Stimulated activated CD8-positive, alpha-beta memory T cell treated with anti-CD3 and anti-CD28 coated beads, Interleukin-7, amount 100 ng/mL, for 24 hours (primary cell): ENCODE data around the gene BRAF.
"Not testable (repeated sequence)": the region's sequence is repeated elsewhere in the genome, so short reads cannot be mapped to it uniquely, and the experiment has no call there.

ENCODE experiments used
- DNase-seq: peaks from one replicate; pipeline ENCODE4 v3.0.0-alpha.2; 2020; ENCODE audit warnings: low read depth

BRAF gene

GRCh38 chr7:140767418-140767817 lies 157.3 kb downstream of the BRAF start:
- no peak for DNase-seq

GRCh38 chr7:140765441-140765840 lies 159.3 kb downstream of the BRAF start:
- not testable (repeated sequence) for DNase-seq

DNA sequence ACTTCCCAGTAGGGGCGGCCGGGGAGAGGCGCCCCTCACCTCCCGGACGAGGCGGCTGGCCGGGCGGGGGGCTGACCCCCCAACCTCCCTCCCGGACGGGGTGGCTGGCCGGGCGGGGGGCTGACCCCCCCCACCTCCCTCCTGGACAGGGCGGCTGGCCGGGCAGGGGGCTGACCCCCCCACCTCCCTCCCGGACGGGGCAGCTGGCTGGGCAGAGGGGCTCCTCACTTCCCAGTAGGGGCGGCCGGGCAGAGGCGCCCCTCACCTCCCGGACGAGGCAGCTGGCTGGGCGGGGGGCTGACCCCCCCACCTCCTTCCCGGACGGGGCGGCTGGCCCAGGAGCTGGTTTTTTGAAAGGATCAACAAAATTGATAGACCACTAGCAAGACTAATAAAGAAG lies 161.6 kb downstream of the BRAF start:
- DNase-seq = not testable (repeated sequence)

DNA sequence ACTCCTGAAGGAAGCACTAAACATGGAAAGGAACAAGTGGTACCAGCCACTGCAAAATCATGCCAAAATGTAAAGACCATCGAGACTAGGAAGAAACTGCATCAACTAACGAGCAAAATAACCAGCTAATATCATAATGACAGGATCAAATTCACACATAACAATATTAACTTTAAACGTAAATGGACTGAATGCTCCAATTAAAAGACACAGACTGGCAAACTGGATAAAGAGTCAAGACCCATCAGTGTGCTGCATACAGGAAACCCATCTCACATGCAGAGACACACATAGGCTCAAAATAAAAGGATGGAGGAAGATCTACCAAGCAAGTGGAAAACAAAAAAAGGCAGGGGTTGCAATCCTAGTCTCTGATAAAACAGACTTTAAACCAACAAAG lies 163.4 kb downstream of the BRAF start:
- not testable (repeated sequence) for DNase-seq

DNA sequence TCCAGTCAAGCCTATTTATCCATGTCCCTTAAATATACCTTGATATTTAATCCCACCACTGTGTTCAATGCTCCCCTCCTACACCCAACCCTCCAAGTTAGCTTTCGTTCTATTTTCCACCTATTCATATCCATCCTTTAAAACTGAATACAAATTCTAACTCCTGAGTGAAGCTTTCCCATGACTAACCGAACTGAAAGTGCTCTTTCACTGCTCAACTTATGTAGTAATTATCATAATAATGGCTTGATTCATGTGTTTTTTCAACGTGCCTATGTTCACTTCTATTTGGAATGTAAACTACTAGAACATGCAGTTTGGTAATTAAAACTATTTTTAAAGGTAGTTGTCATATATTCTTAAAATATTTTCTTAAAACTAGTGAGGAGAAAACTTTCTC lies 170.2 kb downstream of the BRAF start:
- DNase-seq = no peak

DNA sequence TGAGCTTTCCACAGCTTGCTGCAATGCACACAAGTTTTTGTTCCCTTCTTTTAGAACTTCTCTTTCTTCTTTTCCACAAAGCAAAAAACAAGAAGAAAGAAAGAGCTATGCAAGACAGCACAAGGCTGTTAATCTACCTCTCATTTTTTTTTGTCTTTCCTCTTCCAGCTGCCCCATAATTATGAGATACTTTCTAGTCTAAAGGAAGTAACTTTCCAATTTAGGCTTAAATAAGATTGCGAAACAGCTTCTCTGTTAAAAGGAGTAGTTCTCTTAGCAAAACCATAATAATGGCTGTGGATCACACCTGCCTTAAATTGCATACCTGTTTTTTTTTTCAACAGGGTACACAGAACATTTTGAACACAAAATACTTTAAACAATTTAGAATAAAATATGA lies 172.2 kb downstream of the BRAF start:
- DNase-seq = no peak

- no peak for DNase-seq
Measured at GRCh38 chr7:140746751-140747150, 178.0 kb downstream of the BRAF start.

GRCh38 chr7:140745266-140746058 lies 179.3 kb downstream of the BRAF start:
- DNase-seq = no peak

GRCh38 chr7:140744005-140744404 lies 180.7 kb downstream of the BRAF start:
- no peak for DNase-seq

DNA sequence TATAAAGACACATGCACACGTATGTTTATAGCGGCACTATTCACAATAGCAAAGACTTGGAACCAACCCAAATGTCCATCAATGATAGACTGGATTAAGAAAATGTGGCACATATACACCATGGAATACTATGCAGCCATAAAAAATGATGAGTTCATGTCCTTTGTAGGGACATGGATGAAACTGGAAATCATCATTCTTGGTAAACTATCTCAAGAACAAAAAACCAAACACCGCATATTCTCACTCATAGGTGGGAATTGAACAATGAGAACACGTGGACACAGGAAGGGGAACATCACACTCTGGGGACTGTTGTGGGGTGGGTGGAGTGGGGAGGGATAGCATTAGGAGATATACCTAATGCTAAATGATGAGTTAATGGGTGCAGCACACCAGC lies 181.5 kb downstream of the BRAF start:
- not testable (repeated sequence) for DNase-seq

DNA sequence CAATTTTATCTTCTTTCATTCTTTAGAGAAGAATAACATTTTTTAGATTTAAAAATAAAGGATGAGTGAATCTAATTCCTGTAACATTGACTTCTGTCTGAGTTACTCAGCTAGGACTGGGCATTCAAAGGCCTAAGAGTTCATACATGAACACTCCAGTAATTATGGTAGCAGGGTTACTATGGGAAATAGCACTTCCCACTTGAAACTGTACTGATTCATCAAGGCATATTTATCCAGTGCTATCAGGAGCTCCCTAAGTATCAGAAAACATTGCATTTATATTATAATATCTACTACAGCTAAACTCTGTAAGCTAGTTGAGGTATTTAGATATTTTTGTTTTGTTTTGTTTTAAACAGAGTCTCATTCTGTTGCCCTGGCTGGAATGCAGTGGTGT lies 186.4 kb downstream of the BRAF start:
- DNase-seq = no peak

DNA sequence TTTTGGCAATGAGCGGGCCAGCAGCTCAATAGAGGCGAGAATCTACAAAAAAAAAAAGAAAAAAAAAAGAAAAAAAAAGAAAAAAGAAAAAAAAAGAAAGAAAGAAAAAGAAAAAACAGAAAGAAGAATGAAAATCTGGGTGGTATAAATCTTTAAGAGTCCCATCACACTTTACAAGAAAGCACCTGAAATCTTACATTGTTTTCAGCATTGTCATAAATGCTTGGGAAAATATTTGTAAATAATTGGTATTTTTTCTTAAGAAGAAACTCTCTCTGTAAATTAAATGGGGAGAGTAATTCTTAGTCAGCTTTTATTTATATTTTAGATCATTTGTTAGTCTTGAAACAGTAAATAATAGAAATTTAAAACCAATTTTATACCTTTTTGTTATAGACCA lies 190.0 kb downstream of the BRAF start:
- DNase-seq = no peak

GRCh38 chr7:140734096-140734495 lies 190.6 kb downstream of the BRAF start:
- no peak for DNase-seq

DNA sequence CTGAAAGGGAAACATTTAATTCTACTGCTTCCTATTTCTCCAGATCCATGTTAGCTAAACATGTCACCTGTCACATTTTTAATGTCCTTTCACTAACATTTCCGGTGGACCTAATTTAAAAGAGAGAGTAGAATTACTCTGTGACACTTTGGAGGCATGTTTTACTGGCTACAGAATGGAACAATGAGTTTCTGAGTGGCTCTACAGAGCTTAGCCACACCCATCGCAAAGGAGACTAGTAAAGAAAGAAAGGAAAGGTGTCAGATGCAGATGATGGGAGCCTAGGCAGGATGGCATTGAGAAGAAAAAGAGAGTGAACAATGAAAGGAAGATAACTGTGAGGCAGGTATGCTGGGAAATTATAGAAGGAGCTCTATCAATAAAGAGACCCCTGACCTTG lies 192.3 kb downstream of the BRAF start:
- no peak for DNase-seq

- no peak for DNase-seq
Measured at GRCh38 chr7:140726281-140726680, 198.4 kb downstream of the BRAF start.

GRCh38 chr7:140724706-140725105 lies 200.0 kb downstream of the BRAF start:
- no peak for DNase-seq

DNA sequence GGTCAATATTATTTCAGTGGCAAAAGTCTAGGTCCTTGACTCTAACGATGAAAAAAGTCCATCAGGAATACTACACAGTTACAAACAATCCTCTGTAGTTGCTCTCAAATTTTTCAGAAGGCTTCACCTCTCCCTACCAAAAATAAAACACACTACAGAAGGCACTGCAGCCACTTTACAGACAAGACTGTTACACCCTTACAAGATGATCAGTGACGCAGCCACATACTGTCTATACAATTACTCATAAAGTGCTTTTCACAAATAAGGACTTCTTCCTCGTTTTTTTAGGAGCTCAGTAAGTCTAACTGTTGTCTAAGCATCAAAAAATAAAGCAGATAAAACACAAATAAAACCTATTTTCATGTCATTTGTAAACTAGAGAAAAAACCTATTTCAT lies 201.2 kb downstream of the BRAF start:
- no peak for DNase-seq

GRCh38 chr7:140723006-140723405 lies 201.7 kb downstream of the BRAF start:
- no peak for DNase-seq

- DNase-seq = no peak
Measured at GRCh38 chr7:140722254-140722653, 202.5 kb downstream of the BRAF start.

DNA sequence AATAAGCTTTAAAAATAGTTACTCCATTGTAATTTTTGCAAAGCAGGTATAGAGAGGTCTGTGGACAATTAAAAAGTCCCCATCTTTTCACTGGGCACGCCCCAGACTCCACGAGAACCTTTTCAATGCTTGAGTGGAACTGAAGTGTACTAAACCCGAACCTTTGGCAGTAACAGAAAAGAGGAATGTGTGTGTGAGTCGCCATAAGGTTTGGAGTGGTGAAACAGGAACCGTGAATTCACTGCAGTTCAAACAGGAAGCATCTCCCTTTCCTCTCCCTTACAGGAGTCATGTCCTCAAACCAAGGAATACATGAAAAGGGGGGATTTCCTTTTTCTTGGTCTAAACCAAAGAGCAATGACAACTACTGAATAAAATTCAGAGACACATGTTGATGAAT lies 205.0 kb downstream of the BRAF start:
- DNase-seq = no peak

GRCh38 chr7:140714331-140715040 lies 210.2 kb downstream of the BRAF start:
- DNase-seq = no peak

GRCh38 chr7:140712392-140712791 lies 212.3 kb downstream of the BRAF start:
- DNase-seq = not testable (repeated sequence)

GRCh38 chr7:140708764-140709163 lies 216.0 kb downstream of the BRAF start:
- DNase-seq = not testable (repeated sequence)

DNA sequence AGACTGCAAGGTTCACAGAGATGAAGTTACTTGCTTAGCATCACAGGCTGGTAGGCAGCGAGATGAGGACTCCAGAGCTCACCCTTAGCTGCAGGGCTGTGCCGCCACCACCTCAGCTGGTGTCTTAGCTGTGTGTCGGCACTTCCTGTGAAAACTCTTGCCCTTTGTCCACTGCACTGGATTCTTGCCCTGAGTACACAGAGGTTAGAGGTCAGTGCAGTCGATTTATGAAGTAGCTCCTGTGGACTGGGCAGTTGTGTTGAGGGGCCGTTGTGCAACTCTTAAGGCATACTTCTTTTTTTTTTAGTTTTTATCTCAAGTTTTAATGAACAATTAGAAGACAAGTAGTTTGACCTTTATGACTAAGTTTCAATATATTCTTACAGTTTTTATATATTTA lies 217.6 kb downstream of the BRAF start:
- no peak for DNase-seq
